Smooth muscle cell (in vitro differentiated cells): ENCODE measurements around the gene ERI3. TPM values are rescaled to one million over a fixed set of nuclear protein-coding genes. Genes with fewer than 3 reads are reported as not detected.

Experiments used
- DNase-seq: peaks from one replicate; lab custom pipeline; 2025; ENCODE audit not compliant: unreplicated experiment; lab: John Stamatoyannopoulos, UW
- H2AFZ ChIP-seq: fragments of 200-600 bp; sonication (generic); 2 replicates; pipeline ENCODE4 v1.6.0; 2016; ENCODE audit warnings: antibody characterized with exemption, low read depth, mild to moderate bottlenecking
- H3F3A ChIP-seq: fragments of 200-600 bp; sonication (generic); 2 replicates; pipeline ENCODE4 v1.6.0; 2017; ENCODE audit warnings: antibody characterized with exemption, low read depth
- H3K27ac ChIP-seq: fragments of 200-600 bp; sonication (generic); 2 replicates; pipeline ENCODE4 v1.5.1; 2016; ENCODE audit warnings: low read depth, mild to moderate bottlenecking
- H3K27me3 ChIP-seq: fragments of 200-600 bp; sonication (generic); 2 replicates; pipeline ENCODE4 v1.6.1; 2016; ENCODE audit warnings: low read depth, mild to moderate bottlenecking
- H3K36me3 ChIP-seq: fragments of 200-600 bp; sonication (generic); 2 replicates; pipeline ENCODE4 v1.5.1; 2016; ENCODE audit warnings: low read depth
- H3K4me1 ChIP-seq: fragments of 200-600 bp; sonication (generic); 2 replicates; pipeline ENCODE4 v1.5.1; 2016; ENCODE audit warnings: low read depth
- H3K4me2 ChIP-seq: fragments of 200-600 bp; sonication (generic); 2 replicates; pipeline ENCODE4 v1.6.0; 2016; ENCODE audit warnings: mild to moderate bottlenecking
- H3K4me3 ChIP-seq: fragments of 200-600 bp; sonication (generic); 2 replicates; pipeline ENCODE4 v1.5.1; 2016; ENCODE audit warnings: mild to moderate bottlenecking
- H3K79me2 ChIP-seq: fragments of 200-600 bp; sonication (generic); 2 replicates; pipeline ENCODE4 v1.6.0; 2016; ENCODE audit warnings: low read depth, mild to moderate bottlenecking
- H3K9ac ChIP-seq: fragments of 200-600 bp; sonication (generic); 2 replicates; pipeline ENCODE4 v1.6.0; 2016; ENCODE audit warnings: low read depth
- H3K9me3 ChIP-seq: fragments of 200-600 bp; sonication (generic); replicated peaks from 2 replicates; pipeline ENCODE4 v1.5.1; 2016; ENCODE audit warnings: low read depth
- H4K20me1 ChIP-seq: fragments of 200-600 bp; sonication (generic); 2 replicates; pipeline ENCODE4 v1.6.0; 2016; ENCODE audit warnings: low read depth
- CTCF ChIP-seq: fragments of 200-600 bp; sonication (generic); IDR thresholded peaks from 2 replicates; pipeline ENCODE4 v1.5.1; 2017; ENCODE audit warnings: borderline replicate concordance, mild to moderate bottlenecking, antibody characterized with exemption; ENCODE audit not compliant: insufficient read depth, poor library complexity, severe bottlenecking
- WGBS: methylation state at CpG from one replicate; pipeline ENCODE4 v1.1.7; 2016; ENCODE audit warnings: low lambda C conversion rate; 5-methylcytosine and 5-hydroxymethylcytosine counted together
- polyA plus RNA-seq: library from polyadenylated mRNA; unstranded; fragments of >200 nt; fragmentation: Nextera tagmentation; extraction: Ambion mirVana; gene quantifications from 2 replicates; pipeline ENCODE4 v1.2.1, GENCODE V29; 2016
- total RNA-seq: library from RNA; depleted of rRNA; stranded (reverse); fragments of >200 nt; gene quantifications from 2 replicates; pipeline ENCODE4 v1.2.3, GENCODE V29; 2014

ERI3 gene
- total and polyA plus RNA-seq, 2 experiments from 2014 or later = 91.2 to 112 TPM

GRCh38 chr1:44359234-44359935, 4.3 kb upstream of the ERI3 start:
- Histone ChIP-seq H3K27ac (no peak overlapping the region), H3K4me1 (peaks cover 5% of the 10 kb centered on the region), H3F3A (no peaks in the 10 kb centered on the region), H3K9ac (no peak overlapping the region), H3K79me2 (peaks cover 5% of the 10 kb centered on the region), H4K20me1 (no peaks in the 10 kb centered on the region), H3K4me2 (no peak overlapping the region), H3K4me3 (no peak overlapping the region), H2AFZ (peak overlapping the region; percentile 33), H3K36me3 (no peaks in the 10 kb centered on the region), H3K27me3 (no peaks in the 10 kb centered on the region), H3K9me3 (no peaks in the 10 kb centered on the region)
- no peak for DNase-seq
- WGBS = 85% methylated on average over 6 of the region's 6 CpGs
- TF ChIP-seq CTCF = no peak

- H3K27me3 ChIP-seq = no peaks in the 10 kb centered on the region
- no peak for DNase-seq
- H3K27ac ChIP-seq = no peak overlapping the region
- H3K79me2 ChIP-seq = peaks cover 22% of the 10 kb centered on the region
- no peak overlapping the region for H2AFZ ChIP-seq
- TF ChIP-seq CTCF = no peak
- no peaks in the 10 kb centered on the region for H4K20me1 ChIP-seq
- peaks cover 16% of the 10 kb centered on the region for H3K4me1 ChIP-seq
- H3K9me3 ChIP-seq = no peaks in the 10 kb centered on the region
- WGBS = 89% methylated on average over 4 of the region's 4 CpGs
- H3K4me3 ChIP-seq = no peak overlapping the region
- no peaks in the 10 kb centered on the region for H3K36me3 ChIP-seq
- H3F3A ChIP-seq = peaks cover 4% of the 10 kb centered on the region
- no peak overlapping the region for H3K9ac ChIP-seq
- no peak overlapping the region for H3K4me2 ChIP-seq
These were observed 2.7 kb upstream of the ERI3 start for GRCh38 chr1:44357710-44358109.

GRCh38 chr1:44355582-44356305, 687 bp upstream of the ERI3 start:
- peaks cover 4% of the 10 kb centered on the region for H3F3A ChIP-seq
- peak overlapping the region; percentile 71 for H3K4me2 ChIP-seq
- peak overlapping the region; percentile 86 for H3K4me3 ChIP-seq
- H3K27ac ChIP-seq = no peak overlapping the region
- no peaks in the 10 kb centered on the region for H3K9me3 ChIP-seq
- H3K9ac ChIP-seq = peak overlapping the region; percentile 34
- H3K36me3 ChIP-seq = no peaks in the 10 kb centered on the region
- no peak for TF ChIP-seq CTCF
- peaks cover 25% of the 10 kb centered on the region for H3K79me2 ChIP-seq
- WGBS = 68% methylated on average over 12 of the region's 12 CpGs
- peaks cover 16% of the 10 kb centered on the region for H3K4me1 ChIP-seq
- no peaks in the 10 kb centered on the region for H3K27me3 ChIP-seq
- no peak for DNase-seq
- peak overlapping the region; percentile 93 for H2AFZ ChIP-seq
- peaks cover 17% of the 10 kb centered on the region for H4K20me1 ChIP-seq
